ENCODE data around the gene PSMD2.

- 0 out of 2 replicates have a peak, but pooled peaks have one; percentile 17 for TF ChIP-seq CTCF (conservative IDR thresholded peaks at IDR 0.05; ENCODE audit: low read depth, low read length)
- TF ChIP-seq EZH2 (IDR thresholded peaks at IDR 0.05; ENCODE audit: borderline replicate concordance, low read depth, low read length, poor library complexity, severe bottlenecking) = no peak
Measured at GRCh38 chr3:184338511-184338945, 39.5 kb downstream of the PSMD2 start.
